ENCODE data around the gene SORCS2. TPM values are rescaled to one million over a fixed set of nuclear protein-coding genes. Genes with fewer than 3 reads are reported as not detected.

SORCS2 gene
- total RNA-seq, 1 donor from 2014 or later, result under 0.01 TPM

DNA sequence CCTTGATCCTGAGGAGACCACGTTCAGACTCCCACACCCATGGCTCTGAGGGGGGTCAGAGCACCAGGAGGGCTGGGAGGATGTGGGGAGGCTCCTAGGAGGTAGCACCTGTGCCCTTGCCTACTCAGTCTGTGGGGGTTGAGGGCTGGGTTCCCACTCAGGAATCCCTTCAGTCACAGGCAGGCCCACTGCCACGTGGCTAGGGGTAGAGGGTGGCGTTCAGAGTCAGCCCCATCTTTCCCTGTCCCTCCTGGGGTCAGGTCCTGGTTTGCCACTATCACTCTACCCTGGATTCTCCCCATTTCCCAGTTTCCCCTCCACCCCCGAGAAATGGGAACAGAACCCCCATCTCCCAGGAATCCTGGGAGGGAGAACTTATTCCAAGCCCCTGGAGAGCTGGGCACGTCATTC, 131.1 kb downstream of the SORCS2 start:
- DNase-seq (ENCODE audit: low read depth in 2 of 2), result no peak

- DNase-seq (ENCODE audit: low read depth in 2 of 2), result no peak
Measured at GRCh38 chr4:7323872-7324650, 131.7 kb downstream of the SORCS2 start.

GRCh38 chr4:7324651-7325121, 132.3 kb downstream of the SORCS2 start:
- DNase-seq (ENCODE audit: low read depth in 2 of 2), result no peak

DNA sequence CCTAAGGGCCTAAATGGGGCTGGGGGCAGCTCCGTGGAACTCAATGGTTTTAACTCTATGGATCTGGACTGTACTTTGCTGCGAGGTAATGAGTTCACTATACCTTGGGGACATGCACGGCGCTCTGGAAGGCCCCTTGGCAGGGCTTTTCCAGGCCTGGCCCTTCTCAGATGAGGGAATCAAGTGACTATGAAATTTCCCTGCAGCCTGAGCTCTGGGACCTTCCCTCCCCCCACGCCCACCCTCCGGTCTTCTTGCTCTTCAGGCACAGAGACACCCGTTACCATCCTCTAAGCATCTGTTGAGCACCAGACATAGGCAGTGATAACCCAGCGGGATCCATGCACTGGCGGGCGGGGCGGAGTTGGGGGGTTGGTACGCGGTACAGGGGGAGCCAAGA, 133.2 kb downstream of the SORCS2 start:
- DNase-seq (ENCODE audit: low read depth in 2 of 2), result no peak

DNA sequence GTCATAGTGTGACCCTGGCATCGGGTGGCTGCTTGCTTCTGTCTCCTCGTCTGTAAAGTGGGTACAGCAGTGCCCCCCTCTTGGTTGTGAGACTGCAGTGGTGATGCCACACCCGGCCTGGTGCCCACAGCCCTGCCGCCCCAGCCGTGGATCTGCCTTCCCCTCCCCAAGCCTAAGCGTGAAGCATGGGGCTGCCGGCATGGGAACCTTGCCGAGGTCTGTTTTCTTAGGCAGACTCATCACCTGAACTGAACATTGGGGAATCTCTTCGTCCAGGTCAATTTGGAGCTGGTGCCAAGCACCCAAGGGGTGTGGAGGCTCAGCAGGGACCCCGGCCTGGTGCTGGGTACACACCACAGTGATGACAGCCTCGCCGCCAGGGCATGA, 134.0 kb downstream of the SORCS2 start:
- DNase-seq (ENCODE audit: low read depth in 2 of 2), result no peak

GRCh38 chr4:7326693-7327340, 134.5 kb downstream of the SORCS2 start:
- peak in 1 of 2 donors; percentile 28 for DNase-seq (ENCODE audit: low read depth in 2 of 2)

- DNase-seq (ENCODE audit: low read depth in 2 of 2), result no peak
Measured at GRCh38 chr4:7327341-7327885, 135.1 kb downstream of the SORCS2 start.

- DNase-seq (ENCODE audit: low read depth in 2 of 2), result no peak
Measured at GRCh38 chr4:7328162-7328912, 136.0 kb downstream of the SORCS2 start.

DNA sequence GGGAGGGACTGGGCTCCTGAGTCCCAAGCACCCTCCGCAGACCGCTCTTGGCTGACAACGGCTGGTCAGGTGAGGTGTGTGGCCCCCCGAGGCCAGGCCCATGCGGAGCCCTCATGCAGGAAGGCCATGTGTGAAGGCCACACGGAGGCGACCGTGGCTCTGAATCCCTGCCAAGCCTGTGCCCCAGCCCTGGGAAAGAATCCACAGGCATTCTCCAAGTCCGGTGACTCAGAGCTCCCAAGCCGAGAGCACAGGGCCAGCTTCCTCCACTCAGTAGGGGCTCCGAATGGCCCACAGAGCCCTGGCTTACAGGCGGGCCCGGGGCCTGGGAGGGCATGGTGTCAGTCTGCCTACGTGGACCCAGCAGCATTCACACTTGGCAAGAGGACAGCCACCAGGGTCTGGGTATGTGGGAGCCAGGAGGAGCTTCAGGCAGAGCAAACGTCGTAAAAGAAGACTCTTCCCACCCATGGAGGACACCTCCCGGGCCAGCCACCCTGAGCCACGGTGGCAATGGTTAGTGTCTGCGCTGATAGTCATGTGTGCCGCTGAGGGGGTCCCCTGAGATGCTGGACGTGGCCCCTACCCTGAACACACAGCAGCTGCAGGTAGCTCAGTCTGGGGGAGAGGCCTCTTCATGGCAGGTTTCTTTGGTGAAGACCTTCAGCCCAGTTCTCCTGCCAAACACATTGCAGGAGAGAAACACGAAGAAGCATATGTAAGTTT, 136.7 kb downstream of the SORCS2 start:
- DNase-seq (ENCODE audit: low read depth in 2 of 2), result peak; percentile 40 to 59

GRCh38 chr4:7330031-7330596, 137.8 kb downstream of the SORCS2 start:
- no peak for DNase-seq (ENCODE audit: low read depth in 2 of 2)

GRCh38 chr4:7330811-7331681, 138.7 kb downstream of the SORCS2 start:
- DNase-seq (ENCODE audit: low read depth in 2 of 2), result no peak

GRCh38 chr4:7331682-7332000, 139.3 kb downstream of the SORCS2 start:
- no peak for DNase-seq (ENCODE audit: low read depth in 2 of 2)

DNA sequence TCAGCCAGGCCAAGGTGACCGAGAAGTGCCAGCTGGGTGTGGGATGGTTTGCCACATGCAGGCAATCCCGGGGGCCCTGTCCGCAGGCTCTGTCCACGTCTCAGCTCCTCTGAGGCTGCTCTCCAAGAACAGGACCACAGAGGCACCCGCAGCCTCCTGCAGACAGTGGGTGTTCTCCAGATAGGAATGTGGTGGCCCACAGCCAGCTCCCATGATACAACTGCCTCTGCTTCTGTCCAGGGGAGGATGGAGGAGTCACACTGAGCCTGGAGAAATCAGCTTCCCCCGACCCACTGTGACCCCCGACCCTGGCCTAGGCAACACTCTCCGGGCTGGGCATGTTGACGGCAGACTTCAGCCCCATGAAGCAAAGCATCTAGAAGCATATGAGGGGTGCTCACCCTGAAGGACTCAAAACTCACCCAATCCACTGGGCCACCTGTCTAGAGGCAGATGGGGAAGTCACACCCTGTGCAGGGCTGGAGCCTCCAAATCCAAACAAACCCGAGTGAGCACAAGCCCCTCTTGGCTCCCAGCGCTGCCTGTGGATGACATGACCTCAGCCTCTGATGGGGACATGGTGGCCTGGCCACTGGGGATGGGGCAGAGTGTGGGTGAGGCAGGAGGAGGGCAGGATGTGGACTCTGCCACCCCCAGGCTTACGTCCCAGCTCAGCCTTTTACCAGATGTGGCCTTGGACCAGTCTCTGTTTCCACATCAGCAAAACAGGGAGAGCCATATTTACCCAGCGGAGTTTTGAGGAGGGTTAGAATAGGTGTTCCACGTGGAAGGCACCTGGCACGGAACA, 140.1 kb downstream of the SORCS2 start:
- no peak for DNase-seq (ENCODE audit: low read depth in 2 of 2)

DNA sequence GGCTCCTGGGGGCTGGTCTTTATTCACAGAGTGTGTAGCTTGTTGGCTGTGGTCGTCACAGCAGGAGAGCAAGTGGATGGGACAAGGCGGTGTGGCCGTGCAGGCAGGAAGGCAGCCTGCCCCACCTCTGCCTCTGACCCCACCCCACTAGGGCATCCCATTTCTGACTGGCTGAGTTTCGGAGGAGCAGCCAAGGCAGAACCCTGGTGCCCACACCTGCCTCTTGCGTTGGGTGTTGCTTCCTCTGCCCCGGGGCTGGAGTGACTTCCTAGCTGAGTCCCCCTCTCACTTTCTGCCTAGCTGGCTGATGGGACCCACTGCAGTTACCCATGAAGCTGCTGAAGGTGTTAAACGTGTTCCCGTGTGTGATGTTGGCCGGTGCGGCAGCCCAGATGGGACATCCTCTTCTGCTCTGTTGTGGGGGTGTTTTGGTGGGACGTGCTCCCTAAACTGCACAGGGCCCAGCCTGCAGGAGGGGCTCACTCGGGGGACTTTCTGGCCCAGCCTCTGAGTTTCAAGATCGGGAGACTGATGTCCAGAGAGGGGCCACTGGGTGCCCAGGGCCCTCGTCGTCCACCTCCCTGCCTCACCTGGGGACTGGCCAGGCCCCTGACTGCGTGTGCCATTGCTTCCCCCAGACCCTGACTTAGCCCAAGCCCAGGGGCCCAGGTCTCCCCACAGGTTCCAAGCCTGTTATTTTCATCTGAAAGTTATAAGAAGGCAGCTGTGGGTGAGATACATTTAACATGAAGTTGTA, 140.9 kb downstream of the SORCS2 start:
- DNase-seq (ENCODE audit: low read depth in 2 of 2), result no peak

- no peak for DNase-seq (ENCODE audit: low read depth in 2 of 2)
Measured at GRCh38 chr4:7333801-7334421, 141.6 kb downstream of the SORCS2 start.

DNA sequence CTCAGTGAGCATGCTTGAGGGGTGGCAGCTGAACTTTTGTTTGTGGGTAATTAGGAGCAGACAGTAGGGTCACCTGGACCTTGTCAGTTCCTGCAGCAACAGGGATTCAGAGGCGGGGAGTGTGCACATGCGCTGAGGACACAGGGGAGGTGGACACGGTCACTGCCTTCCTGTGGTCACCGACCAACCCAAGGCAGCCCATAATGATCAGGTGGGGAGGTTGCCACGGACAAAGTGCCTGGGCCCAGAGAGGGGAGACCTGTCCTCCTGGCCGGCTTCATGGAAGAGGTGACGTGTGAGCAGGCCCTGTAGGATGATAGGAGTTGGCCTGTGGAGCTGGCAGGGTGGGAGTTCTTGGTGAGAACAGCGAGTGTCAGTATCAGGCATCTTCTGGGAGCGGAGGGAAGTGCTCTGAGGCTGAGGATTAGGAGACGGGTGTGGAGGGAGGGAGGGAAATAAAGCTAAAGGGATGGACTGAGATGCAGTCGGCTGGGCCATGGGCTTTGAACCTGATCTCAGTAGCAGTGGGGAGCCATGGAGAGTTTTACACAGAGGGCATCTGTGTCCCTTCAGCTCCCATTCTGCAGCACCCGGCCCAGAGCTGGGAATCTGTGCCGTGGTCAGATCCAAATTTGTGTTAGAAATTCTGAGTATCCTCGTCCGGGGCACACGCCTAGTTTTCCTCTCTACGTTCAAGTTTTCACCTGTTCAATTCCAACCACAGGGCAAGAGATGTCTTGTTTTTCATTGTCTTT, 142.4 kb downstream of the SORCS2 start:
- no peak for DNase-seq (ENCODE audit: low read depth in 2 of 2)

- peak; percentile 27 to 59 for DNase-seq (ENCODE audit: low read depth in 2 of 2)
Measured at GRCh38 chr4:7335344-7336066, 143.2 kb downstream of the SORCS2 start.
